HG03439 (cell line): ENCODE data around the gene CARS1.
A peak's percentile ranks its signal among the peaks of the same experiment; 100 is the strongest.

Source experiments
- ATAC-seq: cut with Tn5 transposase; IDR thresholded peaks from one replicate; pipeline ENCODE4 v1.9.1; 2021; ENCODE audit warnings: mild to moderate bottlenecking, moderate library complexity; ENCODE audit not compliant: unreplicated experiment

Gene CARS1

GRCh38 chr11:2994336-2994730 lies 62.9 kb downstream of the CARS1 start:
- no peak for ATAC-seq

DNA sequence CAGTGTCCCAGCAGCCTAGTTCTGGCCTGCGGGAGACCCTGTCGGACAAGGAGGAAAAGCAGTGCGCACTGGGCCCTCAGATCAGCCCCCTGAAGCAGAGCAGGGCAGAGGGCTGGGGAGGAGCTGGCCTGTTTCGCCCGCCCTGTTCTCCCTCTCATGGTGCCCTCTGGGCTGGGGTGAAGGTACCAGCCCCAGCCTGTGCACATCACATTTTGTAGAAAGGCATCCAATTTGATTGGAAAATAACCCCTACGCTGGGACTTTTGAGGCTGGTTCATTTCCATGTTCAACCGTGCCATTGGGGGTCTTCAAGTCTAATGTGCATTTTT lies 64.3 kb downstream of the CARS1 start:
- no peak for ATAC-seq

DNA sequence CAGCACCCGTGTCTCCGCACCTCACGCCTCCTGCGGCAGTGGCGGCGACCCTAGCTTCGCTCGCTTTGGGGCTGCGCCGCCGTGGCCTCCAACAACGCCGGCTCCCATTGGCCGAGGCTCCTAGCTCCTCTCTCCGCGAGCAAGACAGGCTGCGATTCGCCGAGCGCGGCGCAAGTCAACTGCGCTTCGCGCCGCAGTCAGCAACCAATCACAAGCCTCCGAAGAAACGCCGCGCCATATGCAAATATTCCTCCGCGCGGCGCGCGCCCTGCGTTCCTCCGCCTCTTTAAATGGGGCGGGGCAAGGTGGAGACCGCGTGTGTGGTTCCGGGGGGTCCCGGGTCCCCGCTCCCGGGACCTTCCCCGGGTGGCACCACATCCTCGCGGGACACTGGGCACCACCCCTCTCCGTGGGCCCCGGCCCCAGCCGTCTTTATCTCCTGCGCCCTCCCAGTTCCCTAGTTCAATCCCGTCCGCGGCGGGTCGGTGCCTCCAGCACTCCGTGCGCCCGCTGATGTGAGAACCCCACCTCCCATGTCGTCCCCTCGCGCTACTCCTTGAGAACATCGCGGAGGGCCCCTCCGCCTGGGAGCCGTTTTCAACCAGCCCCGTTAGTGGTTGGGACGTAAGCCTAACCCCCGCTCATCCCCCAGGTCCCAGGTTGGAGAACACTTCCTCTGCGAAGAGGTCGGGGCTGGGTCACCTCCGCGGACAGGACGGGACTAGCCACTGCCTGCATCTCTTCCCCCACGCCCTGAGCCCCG lies 64.8 kb downstream of the CARS1 start, which contains the start of gene NAP1L4:
Gene NAP1L4, minus strand, starts transcription at position 96 of the 763 bp plus-strand sequence. CDS start 13,109 bp downstream, outside the sequence.
- ATAC-seq = peak; percentile 81

DNA sequence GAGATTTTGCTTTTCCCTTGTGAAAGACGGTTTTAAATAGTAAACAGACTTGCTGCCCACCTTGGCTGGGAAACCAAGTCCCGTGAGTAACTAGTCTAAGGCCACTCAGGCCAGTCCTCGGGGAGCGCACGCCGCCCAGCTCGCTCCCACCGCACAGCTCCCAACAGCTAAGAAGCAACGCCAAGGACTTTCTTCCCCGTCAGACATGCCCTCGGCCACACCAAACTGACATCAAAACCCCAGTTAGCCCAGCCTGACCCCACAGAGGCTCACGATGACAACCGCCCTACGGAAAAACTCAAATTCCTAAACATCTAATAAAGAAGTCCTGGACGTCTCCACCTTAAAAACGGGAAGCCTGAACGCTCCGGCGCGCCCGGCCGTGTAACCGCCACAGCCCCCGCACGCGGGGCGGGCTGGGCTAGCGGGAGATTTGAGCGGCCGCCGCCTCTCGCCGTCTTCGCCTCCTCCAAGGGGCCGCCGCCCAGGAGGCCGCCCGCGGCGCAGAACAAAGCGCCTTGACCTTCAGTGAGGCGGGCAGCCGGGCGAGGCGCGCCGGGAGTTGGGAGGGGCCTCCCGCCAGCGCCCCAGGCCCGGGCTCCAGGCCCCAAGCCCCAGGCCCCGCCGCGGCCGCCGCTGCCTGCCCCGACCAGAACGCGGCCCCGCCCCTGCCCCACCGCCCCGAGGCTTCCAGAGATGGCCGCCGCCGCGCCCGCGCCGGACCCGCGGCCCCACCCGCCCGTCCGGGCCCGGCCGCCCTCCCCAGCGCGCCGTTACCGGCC lies 65.6 kb downstream of the CARS1 start:
- ATAC-seq = peak; percentile 36

GRCh38 chr11:2990617-2991451 lies 66.4 kb downstream of the CARS1 start:
- no peak for ATAC-seq

DNA sequence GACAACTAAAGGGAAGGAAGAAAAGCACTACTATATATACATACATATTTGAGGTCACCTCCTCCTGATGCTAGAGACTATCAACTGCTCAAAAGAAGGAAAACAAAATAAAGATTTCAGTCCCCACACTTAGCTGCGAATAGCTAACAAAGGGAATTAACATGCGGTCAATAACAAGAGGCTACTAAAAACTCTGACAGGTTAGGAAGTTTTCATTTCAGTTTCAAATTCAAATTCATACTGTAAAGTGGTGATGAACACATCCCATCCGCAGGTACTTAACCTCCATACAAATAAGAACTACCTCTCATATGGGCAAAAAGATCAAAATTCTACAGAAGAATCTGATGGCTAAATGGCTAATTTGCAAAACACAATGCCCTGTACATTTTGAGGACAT lies 67.7 kb downstream of the CARS1 start:
- no peak for ATAC-seq

GRCh38 chr11:2989006-2989405 lies 68.2 kb downstream of the CARS1 start:
- ATAC-seq = no peak

- no peak for ATAC-seq
These were observed 69.1 kb downstream of the CARS1 start for GRCh38 chr11:2987881-2988861.

- no peak for ATAC-seq
These were observed 73.3 kb downstream of the CARS1 start for GRCh38 chr11:2983908-2984307.

GRCh38 chr11:2982214-2982613 lies 75.0 kb downstream of the CARS1 start:
- ATAC-seq = no peak

DNA sequence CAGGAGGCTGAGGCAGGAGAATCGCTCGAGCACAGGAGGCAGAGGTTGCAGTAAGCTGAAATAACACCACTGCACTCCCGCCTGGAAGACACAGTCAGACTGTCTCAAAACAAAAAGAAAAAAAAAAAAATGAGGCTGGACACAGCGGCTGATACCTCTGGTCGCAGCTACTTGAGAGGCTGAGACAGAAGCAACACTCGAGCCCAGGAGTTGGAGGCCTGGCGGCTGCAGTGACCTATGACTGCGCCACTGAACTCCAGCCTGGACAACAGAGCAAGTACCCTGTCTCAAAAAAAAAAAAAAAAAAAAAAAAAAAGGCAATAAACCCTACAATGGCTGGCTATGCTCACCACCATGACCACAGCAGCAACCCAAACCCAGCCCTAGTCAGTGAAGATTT lies 76.1 kb downstream of the CARS1 start:
- no peak for ATAC-seq

- ATAC-seq = no peak
These were observed 76.9 kb downstream of the CARS1 start for GRCh38 chr11:2980168-2980840.

GRCh38 chr11:2977113-2977512 lies 80.1 kb downstream of the CARS1 start:
- no peak for ATAC-seq

GRCh38 chr11:2976294-2977063 lies 80.7 kb downstream of the CARS1 start:
- ATAC-seq = no peak

- ATAC-seq = no peak
These were observed 81.6 kb downstream of the CARS1 start for GRCh38 chr11:2975594-2975993.

DNA sequence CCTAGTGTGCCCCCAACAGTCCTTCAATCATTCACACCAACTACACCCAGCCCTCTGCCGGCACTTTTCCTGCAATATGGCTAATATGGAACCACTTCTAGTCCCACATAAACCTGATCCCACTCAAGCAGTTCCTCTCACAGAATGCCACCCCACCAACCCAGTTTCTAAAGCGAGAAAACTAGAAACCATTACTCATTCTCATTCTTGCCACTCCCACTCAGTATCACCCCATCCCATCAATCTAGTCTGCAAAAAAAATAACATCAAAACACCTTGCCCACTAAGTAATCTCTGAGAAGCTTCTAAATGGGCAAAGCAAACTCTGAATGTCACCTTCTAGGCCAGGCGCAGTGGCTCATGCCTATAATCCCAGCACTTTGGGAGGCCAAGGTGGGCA lies 83.0 kb downstream of the CARS1 start:
- no peak for ATAC-seq

GRCh38 chr11:2968341-2968900 lies 88.8 kb downstream of the CARS1 start:
- ATAC-seq = no peak

DNA sequence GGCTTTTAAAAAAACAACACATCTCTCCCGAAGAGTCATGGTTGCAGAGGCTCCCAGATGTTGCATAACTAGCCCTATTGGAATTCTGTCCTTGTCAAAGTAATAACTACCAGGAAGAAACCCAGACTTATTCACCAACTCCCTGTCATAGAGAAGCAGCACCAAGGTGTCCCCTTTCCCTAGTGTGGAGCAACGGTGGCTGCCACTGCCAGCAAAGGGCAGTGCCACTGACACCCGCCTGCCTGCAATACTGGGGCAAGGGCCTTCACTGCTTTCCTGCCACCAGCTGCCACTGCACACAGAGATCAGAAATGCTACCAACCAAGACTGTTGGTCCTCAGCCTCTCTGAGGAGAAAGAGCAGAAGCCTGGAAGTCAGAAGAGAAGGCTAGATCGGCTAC lies 92.4 kb downstream of the CARS1 start:
- ATAC-seq = no peak

DNA sequence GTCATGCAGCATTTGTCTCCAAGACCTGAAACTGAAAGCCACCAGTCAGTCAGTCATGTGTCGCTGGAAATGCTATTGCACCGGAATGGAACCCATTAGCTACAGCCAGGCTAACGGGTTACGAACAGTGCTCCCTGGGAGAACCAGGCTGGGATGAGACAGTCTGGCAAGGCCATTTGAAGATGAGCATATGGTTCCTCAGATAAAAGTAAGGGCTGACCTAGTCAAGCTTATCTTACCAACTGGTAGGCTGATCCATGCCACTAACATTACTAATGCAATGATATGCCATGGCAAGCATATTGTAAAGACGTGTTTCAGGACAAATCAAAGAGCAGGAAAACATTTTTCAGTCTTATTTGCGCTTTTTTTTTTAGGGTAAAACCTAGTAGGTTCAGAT lies 93.5 kb downstream of the CARS1 start:
- ATAC-seq = no peak
